ENCODE data around the gene P2RX5. TPM values are rescaled to one million over a fixed set of nuclear protein-coding genes. Genes with fewer than 3 reads are reported as not detected.

Gene P2RX5, protein sequence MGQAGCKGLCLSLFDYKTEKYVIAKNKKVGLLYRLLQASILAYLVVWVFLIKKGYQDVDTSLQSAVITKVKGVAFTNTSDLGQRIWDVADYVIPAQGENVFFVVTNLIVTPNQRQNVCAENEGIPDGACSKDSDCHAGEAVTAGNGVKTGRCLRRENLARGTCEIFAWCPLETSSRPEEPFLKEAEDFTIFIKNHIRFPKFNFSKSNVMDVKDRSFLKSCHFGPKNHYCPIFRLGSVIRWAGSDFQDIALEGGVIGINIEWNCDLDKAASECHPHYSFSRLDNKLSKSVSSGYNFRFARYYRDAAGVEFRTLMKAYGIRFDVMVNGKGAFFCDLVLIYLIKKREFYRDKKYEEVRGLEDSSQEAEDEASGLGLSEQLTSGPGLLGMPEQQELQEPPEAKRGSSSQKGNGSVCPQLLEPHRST
- 0.58 and 1.4 TPM in 2 replicates for total RNA-seq

DNA sequence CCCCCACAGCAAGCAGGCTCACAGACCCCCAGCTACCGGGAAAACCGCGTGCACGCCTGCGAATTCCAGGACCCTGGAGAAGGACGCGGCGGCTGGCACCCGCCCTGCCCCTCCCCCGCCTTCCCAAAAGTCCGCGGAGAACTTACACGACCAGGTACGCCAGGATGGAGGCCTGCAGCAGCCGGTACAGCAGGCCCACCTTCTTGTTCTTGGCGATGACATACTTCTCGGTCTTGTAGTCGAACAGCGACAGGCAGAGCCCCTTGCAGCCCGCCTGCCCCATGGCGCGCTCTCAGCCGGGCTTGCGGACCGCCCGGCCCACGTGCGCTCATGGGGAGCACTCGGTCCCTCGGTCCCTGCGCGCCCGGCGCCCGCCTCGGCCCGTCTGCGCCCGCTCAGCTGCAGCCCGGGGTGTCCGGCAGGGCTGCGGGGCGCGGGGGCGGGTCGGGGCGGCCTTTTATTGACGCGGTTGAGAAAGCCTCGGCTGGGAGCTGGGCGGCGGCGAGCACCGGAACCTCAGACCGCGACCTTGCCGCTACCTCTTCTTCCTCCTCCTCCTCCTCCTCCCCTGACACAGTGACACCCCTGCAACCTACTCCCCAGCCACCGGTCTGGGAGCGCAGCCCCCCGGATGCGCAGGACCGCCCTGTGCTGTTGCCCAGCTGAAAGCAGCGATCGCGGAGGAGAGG is at the start of gene P2RX5:
Gene P2RX5 (minus strand): TSS at position 433 of the 689 bp plus-strand sequence. CDS start 150 bp downstream, at position 283.

DNA sequence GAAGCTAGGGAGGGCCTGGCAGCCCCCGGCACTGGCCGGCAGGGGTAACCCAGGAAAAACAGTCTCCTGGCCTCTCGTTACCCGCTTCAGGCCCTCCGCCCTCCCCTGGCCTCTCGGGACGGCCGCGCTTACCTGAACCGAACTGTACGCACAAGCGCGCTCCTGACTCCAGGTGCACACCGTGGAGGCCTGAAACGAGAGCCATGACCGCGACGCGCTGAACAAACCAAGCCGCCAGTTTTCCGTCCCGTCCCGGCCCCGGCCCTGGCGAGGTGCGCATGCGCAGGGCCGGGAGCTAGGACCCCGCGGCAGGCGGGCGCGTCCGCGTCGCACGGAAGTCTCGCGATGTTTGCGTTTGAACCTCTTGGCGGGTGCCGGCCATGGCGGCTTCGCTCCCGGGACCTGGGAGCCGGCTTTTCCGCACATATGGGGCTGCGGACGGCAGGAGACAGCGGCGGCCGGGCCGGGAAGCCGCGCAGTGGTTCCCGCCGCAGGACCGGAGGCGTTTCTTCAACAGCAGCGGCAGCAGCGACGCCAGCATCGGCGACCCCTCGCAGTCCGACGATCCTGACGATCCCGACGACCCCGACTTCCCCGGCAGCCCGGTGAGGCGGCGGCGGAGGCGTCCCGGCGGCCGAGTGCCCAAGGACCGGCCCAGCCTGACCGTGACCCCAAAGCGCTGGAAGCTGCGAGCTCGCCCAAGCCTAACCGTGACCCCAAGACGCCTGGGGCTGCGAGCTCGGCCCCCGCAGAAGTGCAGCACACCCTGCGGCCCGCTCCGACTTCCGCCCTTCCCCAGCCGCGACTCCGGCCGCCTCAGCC is 27.8 kb upstream of the P2RX5 start, which contains the start of gene HASPIN:
Gene HASPIN (plus strand): TSS at position 348 of the 822 bp plus-strand sequence. CDS start 33 bp downstream, at position 381.

DNA sequence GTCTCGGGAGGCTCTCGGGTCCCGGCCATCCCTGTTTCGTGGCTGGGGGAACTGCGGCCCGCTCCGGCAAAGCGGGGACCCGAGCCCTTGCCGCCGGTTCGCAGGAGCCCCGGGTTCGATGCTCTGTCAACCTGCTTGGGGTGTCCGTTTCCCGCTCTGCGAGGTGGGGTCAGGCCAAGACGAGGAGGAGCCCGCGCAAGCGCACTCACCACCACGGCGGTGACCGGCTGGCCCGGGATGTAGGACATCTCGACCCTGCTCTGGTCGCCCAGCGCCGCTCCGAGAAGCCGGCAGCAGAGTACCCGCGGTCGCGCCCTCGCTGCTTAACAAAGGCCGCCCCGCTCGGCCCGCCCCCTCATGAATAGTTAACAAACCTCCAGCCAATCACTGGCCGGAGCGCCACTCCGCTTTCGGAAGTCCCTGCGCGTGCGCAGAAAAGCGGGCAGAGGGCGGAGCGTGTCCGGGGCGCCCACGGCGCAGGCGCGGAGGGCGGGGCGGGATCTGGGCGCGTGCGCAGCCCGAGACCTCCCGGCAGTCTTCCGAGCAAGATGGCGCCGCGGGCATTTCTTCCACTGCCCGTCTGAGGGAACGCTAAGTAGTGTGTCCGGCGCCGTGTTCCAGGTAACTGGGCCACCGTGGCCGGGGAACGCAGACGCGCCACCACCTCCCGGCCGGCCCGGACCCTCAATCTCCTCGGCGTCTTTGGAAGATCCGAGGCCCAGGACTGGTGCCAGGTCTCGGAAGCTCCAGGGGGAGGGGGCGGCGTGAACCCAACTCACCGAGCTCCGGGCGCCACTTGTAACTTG is 27.5 kb downstream of the P2RX5 start, which contains the start of the genes EMC6 and TAX1BP3:
Gene EMC6 (plus strand): TSS at position 534 of the 806 bp plus-strand sequence. CDS start 335 bp downstream, outside the sequence.
Gene TAX1BP3 (minus strand): TSS at position 300 of the 806 bp plus-strand sequence. CDS start 52 bp downstream, at position 248.

DNA sequence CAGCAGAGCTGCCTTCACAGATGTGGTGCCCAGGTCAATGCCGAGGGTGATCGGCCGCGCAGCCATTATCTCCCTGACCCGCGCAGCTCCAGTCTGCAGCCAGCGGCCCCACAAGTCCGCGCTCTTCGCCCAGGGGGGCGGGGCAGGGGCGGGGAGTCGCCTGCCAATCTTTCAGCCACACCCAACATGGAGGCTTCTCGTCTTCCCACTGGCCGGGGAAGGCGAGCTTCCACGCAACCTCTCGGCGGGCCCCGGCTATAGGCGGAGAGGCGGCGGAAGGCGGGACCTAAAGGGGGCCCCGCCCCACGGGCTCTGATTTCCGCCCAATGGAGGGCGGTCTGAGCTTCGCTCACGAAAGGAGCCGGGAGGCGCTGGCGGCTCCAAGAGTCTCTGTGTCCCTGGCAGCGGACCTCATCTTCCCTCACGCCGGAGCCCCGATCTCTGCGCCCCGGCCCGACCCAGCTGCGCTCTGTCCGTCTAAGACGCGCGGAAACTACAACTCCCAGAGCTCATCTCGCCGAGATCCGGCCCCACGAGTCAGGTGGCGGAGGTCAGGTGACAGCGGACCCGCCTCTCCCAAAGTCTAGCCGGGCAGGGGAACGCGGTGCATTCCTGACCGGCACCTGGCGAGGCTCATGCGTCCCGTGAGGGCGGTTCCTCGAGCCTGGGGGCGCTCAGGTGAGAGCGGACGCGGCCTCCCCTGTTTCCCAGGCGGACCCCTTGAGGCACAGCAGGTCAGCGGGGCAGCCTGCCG is 59.6 kb downstream of the P2RX5 start, which contains the start of the genes CTNS and SHPK:
Gene CTNS (plus strand): TSS at position 607 of the 754 bp plus-strand sequence. CDS start 3,447 bp downstream, outside the sequence.
Gene SHPK (minus strand): TSS at position 97 of the 754 bp plus-strand sequence. CDS start 31 bp downstream, at position 66.

Other genes starting within 250 kb of the P2RX5 start
- 1.0 and 2.7 TPM in 2 replicates for gene SPATA22, start 224.3 kb downstream of the P2RX5 start, total RNA-seq
- gene ASPA, start 220.2 kb downstream of the P2RX5 start, total RNA-seq: 0.85 and 1.4 TPM in 2 replicates
- 1.2 and 1.5 TPM in 2 replicates for gene TRPV3, start 138.3 kb downstream of the P2RX5 start, total RNA-seq
- gene TRPV1, start 86.7 kb downstream of the P2RX5 start, total RNA-seq: 1.1 and 1.2 TPM in 2 replicates
- gene SHPK, start 59.9 kb downstream of the P2RX5 start, total RNA-seq: 4.6 and 9.2 TPM in 2 replicates
- 15.2 and 18.7 TPM in 2 replicates for gene CTNS, start 59.4 kb downstream of the P2RX5 start, total RNA-seq
- gene TAX1BP3, start 27.6 kb downstream of the P2RX5 start, total RNA-seq: 331 and 447 TPM in 2 replicates
- gene EMC6, start 27.3 kb downstream of the P2RX5 start, total RNA-seq: 19.7 and 21.9 TPM in 2 replicates
- gene HASPIN, start 27.7 kb upstream of the P2RX5 start, total RNA-seq: 0.47 and 1.4 TPM in 2 replicates
- gene ITGAE, start 105.0 kb upstream of the P2RX5 start, total RNA-seq: 6.4 and 46.0 TPM in 2 replicates
- gene NCBP3, start 150.1 kb upstream of the P2RX5 start, total RNA-seq: 9.7 and 16.1 TPM in 2 replicates
- gene CAMKK1, start 196.9 kb upstream of the P2RX5 start, total RNA-seq: 2.0 and 2.6 TPM in 2 replicates
- 0.35 TPM in 1 of 2 replicates, not detected in the other for gene P2RX1, start 220.3 kb upstream of the P2RX5 start, total RNA-seq